GM19351 (cell line): ENCODE results near the gene OTOP2.

Experiments
- ATAC-seq: cut with Tn5 transposase; IDR thresholded peaks from one replicate; pipeline ENCODE4 v1.9.1; 2021; ENCODE audit warnings: mild to moderate bottlenecking, moderate library complexity; ENCODE audit not compliant: unreplicated experiment

The OTOP2 gene, protein sequence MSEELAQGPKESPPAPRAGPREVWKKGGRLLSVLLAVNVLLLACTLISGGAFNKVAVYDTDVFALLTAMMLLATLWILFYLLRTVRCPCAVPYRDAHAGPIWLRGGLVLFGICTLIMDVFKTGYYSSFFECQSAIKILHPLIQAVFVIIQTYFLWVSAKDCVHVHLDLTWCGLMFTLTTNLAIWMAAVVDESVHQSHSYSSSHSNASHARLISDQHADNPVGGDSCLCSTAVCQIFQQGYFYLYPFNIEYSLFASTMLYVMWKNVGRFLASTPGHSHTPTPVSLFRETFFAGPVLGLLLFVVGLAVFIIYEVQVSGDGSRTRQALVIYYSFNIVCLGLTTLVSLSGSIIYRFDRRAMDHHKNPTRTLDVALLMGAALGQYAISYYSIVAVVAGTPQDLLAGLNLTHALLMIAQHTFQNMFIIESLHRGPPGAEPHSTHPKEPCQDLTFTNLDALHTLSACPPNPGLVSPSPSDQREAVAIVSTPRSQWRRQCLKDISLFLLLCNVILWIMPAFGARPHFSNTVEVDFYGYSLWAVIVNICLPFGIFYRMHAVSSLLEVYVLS

DNA sequence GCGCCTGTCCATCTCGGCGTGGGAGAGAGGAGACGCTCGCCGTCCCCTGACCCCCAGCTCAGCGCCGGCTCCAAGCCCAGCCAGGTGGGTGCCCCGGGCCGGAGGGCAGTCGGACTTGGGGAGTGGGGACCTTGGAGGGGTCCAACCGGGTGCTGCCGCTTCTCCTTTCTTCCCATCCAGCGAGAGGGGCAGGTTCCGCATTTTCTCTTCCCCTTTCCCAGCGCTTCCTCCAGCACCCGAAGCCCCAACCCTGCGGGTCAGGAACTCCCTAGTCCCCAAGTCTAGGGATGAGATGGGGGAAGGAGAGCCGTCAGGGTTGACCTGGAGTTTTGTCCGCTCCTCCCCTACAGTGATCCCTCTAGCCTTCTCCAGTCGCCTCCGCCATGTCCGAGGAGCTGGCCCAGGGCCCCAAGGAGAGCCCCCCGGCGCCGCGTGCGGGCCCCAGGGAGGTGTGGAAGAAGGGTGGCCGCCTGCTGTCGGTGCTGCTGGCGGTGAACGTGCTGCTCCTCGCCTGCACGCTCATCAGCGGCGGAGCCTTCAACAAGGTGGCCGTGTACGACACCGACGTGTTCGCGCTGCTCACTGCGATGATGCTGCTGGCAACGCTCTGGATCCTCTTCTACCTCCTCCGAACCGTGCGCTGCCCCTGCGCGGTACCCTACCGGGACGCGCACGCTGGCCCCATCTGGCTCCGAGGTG, at the start of gene OTOP2:
Gene OTOP2, plus strand, starts transcription at position 24 of the 699 bp plus-strand sequence. Its CDS starts 360 bp downstream, at position 384.
- no peak for ATAC-seq

DNA sequence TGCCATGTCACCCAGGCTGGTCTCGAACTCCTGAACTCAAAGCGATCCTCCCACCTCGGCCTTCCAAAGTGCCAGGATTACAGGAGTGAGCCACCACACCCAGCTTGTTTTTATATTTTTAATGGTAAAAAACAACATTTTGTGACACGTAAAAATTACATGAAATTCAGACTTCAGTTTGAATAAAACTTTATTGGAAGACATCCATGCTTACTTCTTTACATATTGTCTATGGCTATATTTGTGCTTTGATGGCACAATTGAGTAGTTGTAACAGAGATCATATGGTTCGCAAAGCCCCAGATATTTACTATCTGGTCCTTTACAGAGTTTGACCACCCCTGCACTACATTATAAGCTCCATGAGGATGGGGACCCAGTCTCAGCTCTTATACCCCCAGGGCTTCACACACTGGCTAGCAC, 49.4 kb upstream of the OTOP2 start:
- no peak for ATAC-seq

- no peak for ATAC-seq
Observed at GRCh38 chr17:74875155-74875976, 48.7 kb upstream of the OTOP2 start.

DNA sequence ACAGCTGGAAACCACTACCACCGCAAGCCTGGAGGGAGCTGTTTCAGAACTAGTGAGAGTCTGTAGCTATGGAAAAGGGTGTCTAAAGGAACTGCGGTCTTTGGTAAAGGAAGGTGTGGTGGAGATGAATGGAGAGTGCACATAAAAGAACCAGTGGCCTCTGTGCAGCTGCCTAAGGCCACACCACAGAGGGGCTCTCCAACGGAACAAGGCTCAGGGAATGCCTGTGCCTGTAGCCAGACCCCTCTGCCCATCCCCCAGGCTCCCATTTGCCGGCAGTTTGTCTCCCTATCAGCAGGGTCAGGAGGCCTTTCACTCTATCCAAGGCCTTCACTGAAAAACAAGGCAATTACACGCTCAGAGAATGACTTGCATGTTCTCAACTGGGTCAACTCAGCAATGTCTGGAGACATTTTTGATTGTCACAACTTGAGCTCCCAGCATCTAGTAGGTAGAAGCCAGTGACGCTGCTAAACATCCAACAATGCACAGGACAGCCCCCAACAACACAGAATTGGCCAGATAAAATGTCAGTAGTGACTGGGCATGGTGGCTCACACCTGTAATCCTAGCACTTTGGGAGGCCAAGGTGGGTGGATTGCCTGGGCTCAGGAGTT, 48.0 kb upstream of the OTOP2 start:
- no peak for ATAC-seq

GRCh38 chr17:74877592-74878548, 46.2 kb upstream of the OTOP2 start:
- ATAC-seq = no peak

GRCh38 chr17:74878658-74879057, 45.4 kb upstream of the OTOP2 start:
- no peak for ATAC-seq

GRCh38 chr17:74879308-74879707, 44.8 kb upstream of the OTOP2 start:
- no peak for ATAC-seq

DNA sequence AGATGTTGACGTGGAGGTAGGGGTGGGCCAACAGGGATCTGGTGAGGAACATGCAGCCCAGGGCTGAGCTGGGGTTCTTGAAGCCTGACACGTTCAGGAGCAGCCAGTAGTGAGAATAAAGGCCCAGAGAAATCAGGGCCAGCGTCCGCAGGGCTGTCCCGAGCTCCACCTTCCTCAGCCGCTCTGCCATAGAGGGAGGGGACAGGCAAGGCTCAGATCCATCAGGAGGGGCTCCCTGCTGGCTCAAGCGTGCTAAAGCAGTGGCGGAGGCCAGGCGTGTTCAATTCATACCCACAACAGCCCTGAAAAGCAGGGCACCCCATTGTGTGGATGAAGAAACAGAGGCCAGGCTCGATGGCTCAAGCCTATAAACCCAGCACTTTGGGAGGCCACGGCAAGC, 43.0 kb upstream of the OTOP2 start:
- no peak for ATAC-seq

GRCh38 chr17:74882517-74883240, 41.4 kb upstream of the OTOP2 start:
- no peak for ATAC-seq

- ATAC-seq = no peak
Observed at GRCh38 chr17:74883241-74883745, 40.8 kb upstream of the OTOP2 start.

DNA sequence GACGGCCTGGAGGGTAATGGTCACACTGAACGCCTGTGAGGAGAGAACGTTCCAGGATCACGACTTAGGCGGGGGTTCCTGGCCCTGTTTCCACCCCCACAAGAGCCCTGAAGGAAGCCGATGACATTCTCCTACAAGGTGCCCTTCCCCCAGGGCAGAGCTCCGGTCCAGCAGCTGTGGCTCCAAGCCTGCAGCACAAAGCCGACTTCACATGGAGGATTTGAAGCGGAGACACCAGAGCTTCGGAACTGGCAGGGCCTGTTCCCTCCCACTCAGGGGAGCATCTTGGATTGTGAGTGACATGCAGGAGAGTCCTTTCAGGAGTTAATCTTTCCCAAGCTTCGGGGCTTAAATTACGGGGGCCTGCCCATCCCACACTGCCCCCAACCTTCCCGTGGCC, 35.6 kb upstream of the OTOP2 start:
- ATAC-seq = no peak

DNA sequence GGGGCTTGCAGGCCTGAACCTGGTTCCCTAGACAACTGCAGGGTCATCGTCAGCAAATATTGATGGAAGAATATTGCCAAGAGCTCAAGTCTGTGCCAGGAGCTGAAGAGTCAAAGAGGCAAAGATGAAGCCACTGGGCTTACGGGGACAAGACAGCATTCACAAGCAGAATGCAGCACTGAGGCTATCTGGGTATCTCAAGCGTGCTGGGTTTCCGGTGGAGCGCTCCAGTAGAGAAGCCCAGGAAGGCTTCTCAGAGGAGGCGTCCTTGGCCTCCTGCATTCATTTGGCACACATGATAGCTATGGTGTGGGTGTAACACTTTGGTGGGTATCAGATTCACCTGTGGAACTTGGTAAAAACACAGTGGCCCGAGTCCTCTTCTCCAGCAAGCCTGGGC, 33.5 kb upstream of the OTOP2 start:
- ATAC-seq = no peak

- no peak for ATAC-seq
Observed at GRCh38 chr17:74892013-74892841, 31.8 kb upstream of the OTOP2 start.

DNA sequence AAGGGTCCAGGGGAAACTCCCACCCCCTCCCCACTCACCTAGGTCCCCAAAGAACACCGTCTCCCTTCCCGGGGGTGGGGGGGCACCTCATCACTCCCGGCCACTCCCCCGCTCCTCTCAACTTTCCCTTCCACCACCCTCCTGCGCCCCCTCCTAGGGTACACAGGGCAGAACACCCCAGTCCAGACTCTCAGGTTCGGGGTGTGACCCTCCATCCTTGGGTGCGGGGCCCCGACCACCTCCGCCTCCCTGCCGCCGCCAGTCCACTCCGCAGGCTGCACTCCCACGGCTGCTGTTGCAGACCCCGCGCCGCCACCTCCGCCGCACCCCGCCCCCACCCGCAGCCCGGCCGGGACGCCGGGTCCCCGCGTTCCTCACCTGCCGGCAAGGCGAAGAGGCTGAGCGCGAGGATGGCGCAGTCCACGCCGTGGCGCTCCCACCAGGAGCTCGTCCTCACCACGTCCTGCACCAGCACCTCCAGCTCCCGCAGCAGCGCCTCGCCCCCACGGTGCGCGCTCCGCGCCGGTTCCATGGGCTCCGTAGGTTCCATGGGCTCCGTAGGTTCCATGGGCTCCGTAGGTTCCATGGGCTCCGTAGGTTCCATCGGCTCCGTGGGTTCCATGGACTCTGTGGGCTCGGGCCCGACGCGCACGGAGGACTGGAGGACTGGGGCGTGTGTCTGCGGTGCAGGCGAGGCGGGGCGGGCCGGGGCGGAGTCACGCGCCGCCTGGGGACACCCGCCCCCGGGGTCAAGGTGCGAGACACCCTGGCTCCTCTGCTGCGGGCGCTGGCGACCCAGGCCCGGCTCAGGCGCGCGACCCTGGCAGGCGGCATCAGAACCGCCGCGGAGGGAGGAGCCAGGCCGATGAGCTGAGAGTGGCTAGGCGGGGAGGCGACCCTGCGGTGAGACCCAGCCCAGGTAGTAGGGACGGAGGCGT, 30.8 kb upstream of the OTOP2 start, which contains the start of gene FADS6:
Gene FADS6, minus strand, starts transcription at position 660 of the 938 bp plus-strand sequence. Its CDS starts 38 bp downstream, at position 622.
- no peak for ATAC-seq

DNA sequence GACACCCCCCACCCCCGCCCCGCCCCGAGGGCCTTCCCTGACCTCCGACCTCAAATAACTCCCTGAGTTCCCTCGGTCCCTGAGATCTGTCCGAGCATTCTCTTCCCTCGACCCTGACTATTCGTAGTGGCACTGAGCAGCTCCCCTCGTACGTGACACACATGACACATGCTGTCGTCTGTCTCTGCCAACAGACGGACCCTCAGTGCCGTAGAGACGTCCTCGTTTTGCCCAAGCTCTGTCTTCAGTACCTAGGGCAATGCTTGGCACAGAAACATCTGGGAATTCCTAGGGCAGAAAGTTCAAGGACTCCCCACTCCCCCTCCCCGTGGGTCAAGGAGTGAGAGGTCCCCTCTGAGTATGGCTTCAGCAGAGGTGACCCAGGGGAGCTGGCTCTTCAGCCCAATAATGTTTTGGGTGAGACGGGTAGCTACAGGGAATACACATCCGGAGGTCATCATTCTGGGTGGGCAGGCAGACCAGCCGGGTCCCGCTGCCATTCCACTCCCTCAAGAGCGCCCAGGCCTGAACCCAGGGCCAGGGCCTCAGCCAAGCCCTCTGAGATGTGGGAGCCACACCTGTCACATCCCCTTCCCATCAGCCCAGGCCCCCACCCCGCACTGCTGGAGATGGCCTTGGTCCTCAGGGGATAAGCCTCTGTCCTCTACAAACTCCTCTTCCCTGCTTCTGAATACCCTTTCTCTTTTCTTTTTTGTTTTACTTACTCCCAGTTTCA, 30.0 kb upstream of the OTOP2 start:
- no peak for ATAC-seq
